Activated T-cell treated with anti-CD3 and anti-CD28 coated beads, Interleukin-2, amount 50 U/mL, for 72 hours (primary cell): Measurements from ENCODE around the gene PITHD1. TPM values are rescaled to one million over a fixed set of nuclear protein-coding genes. Genes with fewer than 3 reads are reported as not detected.
"Not testable (repeated sequence)": the region's sequence is repeated elsewhere in the genome, so short reads cannot be mapped to it uniquely, and the experiment has no call there.

Experiments
- ATAC-seq, 2 donors: fragments of 150-1000 bp; cut with Tn5 transposase; replicated peaks in 1 of 2; 2 replicates each; pipeline ENCODE4 v1.10.0; 2021; ENCODE audit warnings: moderate library complexity in 2 of 2, mild to moderate bottlenecking in 1 of 2
- DNase-seq, 2 donors: peaks; one replicate each; pipeline ENCODE4 v3.0.0; 2021 to 2022; ENCODE audit warnings: mixed read lengths in 1 of 2
- H3K27ac Mint-ChIP-seq: one replicate; pipeline ENCODE4 v1.8.0; 2022; ENCODE audit warnings: mild to moderate bottlenecking, moderate library complexity, mixed read lengths
- H3K27me3 Mint-ChIP-seq: one replicate; pipeline ENCODE4 v1.8.0; 2022; ENCODE audit warnings: low read depth, mixed read lengths
- H3K36me3 Mint-ChIP-seq, 2 donors: one replicate each; pipeline ENCODE4 v1.8.0; 2022; ENCODE audit warnings: mixed read lengths in 2 of 2, mild to moderate bottlenecking in 1 of 2; ENCODE audit not compliant: insufficient read depth in 2 of 2
- H3K4me1 Mint-ChIP-seq: one replicate; pipeline ENCODE4 v1.8.0; 2022; ENCODE audit warnings: low read depth, mixed read lengths
- H3K4me3 Mint-ChIP-seq, 2 donors: one replicate each; pipeline ENCODE4 v1.8.0; 2022; ENCODE audit warnings: mild to moderate bottlenecking in 2 of 2, mixed read lengths in 2 of 2, moderate library complexity in 2 of 2
- H3K9me3 Mint-ChIP-seq, 2 donors: one replicate each; pipeline ENCODE4 v1.8.0; 2022; ENCODE audit warnings: mixed read lengths in 2 of 2
- total RNA-seq, 2 donors: library from RNA; stranded (reverse); gene quantifications; one replicate each; pipeline ENCODE4 v1.2.3, GENCODE V29; 2022

Gene PITHD1
- total RNA-seq, 2 donors from 2014 or later = 83.2 to 107 TPM

- Mint-ChIP-seq H3K36me3 (peaks cover 7 to 34% of the 10 kb centered on the region in 2 donors), H3K4me1 (peaks cover 25% of the 10 kb centered on the region), H3K9me3 (no peaks in the 10 kb centered on the region), H3K27ac (no peak overlapping the region), H3K4me3 (no peak overlapping the region), H3K27me3 (no peaks in the 10 kb centered on the region)
- DNase-seq (no peak), ATAC-seq (no peak)
Observed at GRCh38 chr1:23787701-23788100, 9.5 kb downstream of the PITHD1 start.

GRCh38 chr1:23788695-23789094 is 10.5 kb downstream of the PITHD1 start:
- ATAC-seq (no peak), DNase-seq (no peak)
- Mint-ChIP-seq H3K27me3 (no peaks in the 10 kb centered on the region), H3K9me3 (no peaks in the 10 kb centered on the region), H3K4me3 (no peak overlapping the region), H3K4me1 (peaks cover 29% of the 10 kb centered on the region), H3K27ac (peak overlapping the region; percentile 32), H3K36me3 (peaks cover 7 to 32% of the 10 kb centered on the region in 2 donors)

- peak; percentile 92 for DNase-seq
Observed at GRCh38 chr1:23790696-23791515, 12.7 kb downstream of the PITHD1 start, which contains the start of gene LYPLA2. Gene LYPLA2 (plus strand): TSS chr1:23791145. CDS start chr1:23792683, 1,538 bp downstream.

GRCh38 chr1:23791516-23792047 is 13.4 kb downstream of the PITHD1 start:
- Mint-ChIP-seq H3K27me3 (no peaks in the 10 kb centered on the region), H3K9me3 (no peaks in the 10 kb centered on the region), H3K27ac (peak overlapping the region; percentile 98), H3K36me3 (peaks cover 7 to 18% of the 10 kb centered on the region in 2 donors), H3K4me3 (peak overlapping the region; percentile 89 to 94), H3K4me1 (peaks cover 29% of the 10 kb centered on the region)
- DNase-seq = peak; percentile 40 to 45
- ATAC-seq = peak; percentile 30 to 37

More at GRCh38 chr1:23790696-23791515, 12.7 kb downstream of the PITHD1 start, which contains the start of gene LYPLA2:
- no peaks in the 10 kb centered on the region for H3K27me3 Mint-ChIP-seq
- peaks cover 7 to 22% of the 10 kb centered on the region in 2 donors for H3K36me3 Mint-ChIP-seq
- ATAC-seq = peak; percentile 93
- peak within 1 kb of the TSS; percentile 89 to 94 for H3K4me3 Mint-ChIP-seq
- peaks cover 29% of the 10 kb centered on the region for H3K4me1 Mint-ChIP-seq
- H3K9me3 Mint-ChIP-seq = no peaks in the 10 kb centered on the region
- peak within 1 kb of the TSS; percentile 98 for H3K27ac Mint-ChIP-seq

- H3K9me3 Mint-ChIP-seq = no peaks in the 10 kb centered on the region
- DNase-seq (no peak), ATAC-seq (no peak)
- H3K36me3 Mint-ChIP-seq = peaks cover 5 to 12% of the 10 kb centered on the region in 2 donors
- no peaks in the 10 kb centered on the region for H3K27me3 Mint-ChIP-seq
- peaks cover 29% of the 10 kb centered on the region for H3K4me1 Mint-ChIP-seq
- H3K4me3 Mint-ChIP-seq = peak overlapping the region; percentile 89 to 94
- H3K27ac Mint-ChIP-seq = peak overlapping the region; percentile 98
Observed at GRCh38 chr1:23792151-23792945, 14.1 kb downstream of the PITHD1 start.

GRCh38 chr1:23793018-23793781 is 15.0 kb downstream of the PITHD1 start:
- H3K9me3 Mint-ChIP-seq = no peaks in the 10 kb centered on the region
- peaks cover 29% of the 10 kb centered on the region for H3K4me1 Mint-ChIP-seq
- H3K4me3 Mint-ChIP-seq = peak overlapping the region; percentile 32 to 57
- H3K27me3 Mint-ChIP-seq = no peaks in the 10 kb centered on the region
- H3K27ac Mint-ChIP-seq = peak overlapping the region; percentile 50
- DNase-seq = peak; percentile 24 to 41
- no peak for ATAC-seq
- peaks cover 5 to 13% of the 10 kb centered on the region in 2 donors for H3K36me3 Mint-ChIP-seq

GRCh38 chr1:23793861-23794731 is 15.9 kb downstream of the PITHD1 start:
- Mint-ChIP-seq H3K9me3 (no peaks in the 10 kb centered on the region), H3K4me3 (no peak overlapping the region), H3K36me3 (peaks cover 5 to 9% of the 10 kb centered on the region in 2 donors), H3K27me3 (no peaks in the 10 kb centered on the region), H3K27ac (no peak overlapping the region), H3K4me1 (peaks cover 33% of the 10 kb centered on the region)
- ATAC-seq (no peak), DNase-seq (no peak)

GRCh38 chr1:23794732-23795182 is 16.5 kb downstream of the PITHD1 start:
- Mint-ChIP-seq H3K27ac (peak overlapping the region; percentile 58), H3K4me1 (peaks cover 38% of the 10 kb centered on the region)
- not testable (repeated sequence) for H3K9me3 Mint-ChIP-seq, DNase-seq, H3K27me3 Mint-ChIP-seq, H3K36me3 Mint-ChIP-seq, H3K4me3 Mint-ChIP-seq, ATAC-seq

- ATAC-seq (no peak), DNase-seq (no peak)
- H3K36me3 Mint-ChIP-seq = peaks cover 5% of the 10 kb centered on the region in 2 donors
- peaks cover 30% of the 10 kb centered on the region for H3K4me1 Mint-ChIP-seq
- no peak overlapping the region for H3K4me3 Mint-ChIP-seq
- no peaks in the 10 kb centered on the region for H3K9me3 Mint-ChIP-seq
- H3K27me3 Mint-ChIP-seq = no peaks in the 10 kb centered on the region
- H3K27ac Mint-ChIP-seq = peak overlapping the region; percentile 13
Observed at GRCh38 chr1:23795676-23796465, 17.7 kb downstream of the PITHD1 start.

GRCh38 chr1:23796466-23797271 is 18.5 kb downstream of the PITHD1 start:
- no peak for ATAC-seq

More at GRCh38 chr1:23796466-23797271, 18.5 kb downstream of the PITHD1 start:
- no peak for DNase-seq
- H3K27ac Mint-ChIP-seq = no peak overlapping the region
- H3K27me3 Mint-ChIP-seq = no peaks in the 10 kb centered on the region
- H3K4me1 Mint-ChIP-seq = peaks cover 26% of the 10 kb centered on the region
- H3K9me3 Mint-ChIP-seq = no peaks in the 10 kb centered on the region
- no peak overlapping the region for H3K4me3 Mint-ChIP-seq
- H3K36me3 Mint-ChIP-seq = peaks cover 0 to 3% of the 10 kb centered on the region in 2 donors
